Stimulated activated CD4-positive, alpha-beta T cell treated with anti-CD3 and anti-CD28 coated beads, Interleukin-4, amount 100 ng/mL, for 1 hour (primary cell): Measurements from ENCODE around the gene S100A8.

Source experiments
- DNase-seq: peaks from one replicate; pipeline ENCODE4 v3.0.0-alpha.2; 2020

S100A8 gene

GRCh38 chr1:153389973-153390879 is 647 bp downstream of the S100A8 start:
- no peak for DNase-seq

- DNase-seq, result no peak
These were observed 1.5 kb downstream of the S100A8 start for GRCh38 chr1:153389401-153389800.

- DNase-seq, result no peak
These were observed 3.1 kb downstream of the S100A8 start for GRCh38 chr1:153387785-153388184.

GRCh38 chr1:153387001-153387400 is 3.9 kb downstream of the S100A8 start:
- no peak for DNase-seq

- no peak for DNase-seq
These were observed 4.4 kb downstream of the S100A8 start for GRCh38 chr1:153386500-153386901.

GRCh38 chr1:153384958-153385580 is 5.8 kb downstream of the S100A8 start:
- DNase-seq, result no peak

GRCh38 chr1:153380711-153381110 is 10.2 kb downstream of the S100A8 start:
- DNase-seq, result no peak

DNA sequence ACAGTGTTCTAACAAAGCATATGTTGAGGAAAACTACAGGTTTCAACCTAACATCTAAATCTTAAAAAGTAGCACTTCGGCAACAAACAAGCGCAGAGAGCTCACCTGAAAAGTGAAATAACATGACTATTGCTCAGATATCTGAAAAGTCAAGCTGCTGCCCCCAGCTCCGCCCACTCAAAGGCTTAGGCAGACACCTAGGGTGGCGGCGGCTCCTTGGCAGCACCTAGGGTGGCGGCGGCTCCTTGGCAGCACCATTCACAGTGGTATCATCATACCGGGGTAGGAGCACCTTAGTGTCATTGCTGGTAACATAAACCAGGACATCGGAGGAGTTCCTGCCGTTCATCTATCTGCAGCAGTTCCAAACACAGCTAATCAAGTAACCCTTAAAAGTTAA is 11.3 kb downstream of the S100A8 start:
- no peak for DNase-seq

GRCh38 chr1:153375511-153375910 is 15.4 kb downstream of the S100A8 start, which contains the start of gene S100A12:
TSS of gene S100A12 (minus strand) at chr1:153375621. CDS start at chr1:153374592, 1,029 bp downstream.
- DNase-seq, result no peak

DNA sequence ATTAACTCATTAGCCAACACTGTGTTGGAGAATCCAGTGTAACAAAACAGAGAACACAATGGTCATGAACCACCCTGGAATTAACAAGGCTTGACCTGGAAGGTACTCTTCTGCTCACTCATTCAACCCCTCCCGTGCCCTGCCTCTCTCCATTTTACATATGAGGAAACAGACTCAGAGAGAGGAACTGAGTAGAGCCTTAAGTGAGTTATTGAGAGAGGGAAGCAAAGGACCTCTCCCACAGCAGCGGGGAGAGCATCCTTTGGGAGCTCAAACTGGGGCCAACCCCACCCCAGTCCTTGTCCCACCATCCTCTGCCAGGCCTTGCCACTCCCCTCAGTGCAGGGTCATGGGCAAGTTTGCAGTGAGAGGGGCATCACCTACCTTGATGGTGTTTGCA is 16.8 kb downstream of the S100A8 start:
- no peak for DNase-seq

GRCh38 chr1:153372571-153372970 is 18.3 kb downstream of the S100A8 start:
- no peak for DNase-seq

DNA sequence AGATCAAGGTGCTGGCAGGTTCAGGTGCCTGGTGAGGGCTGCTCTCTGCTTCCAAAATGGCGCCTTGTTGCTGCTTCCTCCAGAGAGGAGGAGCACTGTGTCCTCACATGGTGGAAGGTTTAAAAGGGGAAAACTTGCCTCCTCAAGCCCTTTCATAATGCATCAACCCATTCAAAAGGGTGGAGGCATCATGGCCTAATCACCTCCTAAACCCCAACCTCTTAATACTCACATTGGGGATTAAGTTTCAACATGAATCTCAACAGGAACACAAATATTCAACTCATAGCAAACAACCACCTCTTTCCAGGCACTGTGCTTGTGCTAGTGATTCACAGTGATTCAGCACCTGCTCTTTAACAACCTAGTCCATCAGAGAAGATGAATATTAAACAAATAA is 19.6 kb downstream of the S100A8 start:
- no peak for DNase-seq

- no peak for DNase-seq
These were observed 20.7 kb downstream of the S100A8 start for GRCh38 chr1:153370146-153370545.

DNA sequence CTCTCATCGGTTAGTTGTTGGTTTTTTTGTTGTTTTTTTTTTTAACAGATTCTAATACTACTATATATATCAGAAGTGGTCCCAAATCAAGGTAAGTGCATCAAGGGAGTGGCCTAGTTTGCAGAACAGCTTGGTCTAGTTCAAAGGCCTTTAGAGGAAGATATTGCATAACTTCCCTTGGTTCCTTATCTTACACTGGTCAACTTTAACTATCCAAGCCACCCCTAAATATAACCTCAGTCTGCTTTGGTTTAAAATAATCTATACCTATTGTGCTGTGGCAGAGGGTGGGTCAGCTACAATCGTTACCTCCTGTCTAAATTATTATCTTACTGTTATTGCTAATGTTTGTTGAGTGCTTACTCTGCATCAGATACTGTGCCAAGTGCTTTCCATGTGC is 22.4 kb downstream of the S100A8 start:
- no peak for DNase-seq

DNA sequence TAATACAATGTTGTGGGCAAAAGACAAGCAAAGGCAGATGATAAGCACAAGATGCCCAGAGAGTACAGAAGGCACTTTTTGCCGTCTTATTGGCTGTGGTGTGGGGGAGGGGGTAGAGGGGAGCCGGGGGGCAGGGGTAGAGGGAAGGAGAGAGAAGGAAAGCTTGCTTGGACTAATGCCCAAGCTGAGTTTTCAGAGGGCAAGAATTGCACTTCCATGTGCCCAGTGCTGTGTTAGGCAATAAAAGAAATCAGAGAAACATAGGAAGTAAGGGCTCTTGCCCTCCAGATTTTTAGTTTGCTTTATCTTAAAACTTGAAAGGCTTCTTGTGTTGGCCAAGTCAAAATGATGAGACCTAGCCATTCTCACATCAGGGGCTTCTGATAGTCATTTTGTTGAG is 23.8 kb downstream of the S100A8 start:
- no peak for DNase-seq

- no peak for DNase-seq
These were observed 24.6 kb downstream of the S100A8 start for GRCh38 chr1:153366261-153366660.

GRCh38 chr1:153365696-153366095 is 25.2 kb downstream of the S100A8 start:
- no peak for DNase-seq

GRCh38 chr1:153364766-153365666 is 25.9 kb downstream of the S100A8 start:
- DNase-seq, result no peak

GRCh38 chr1:153364156-153364555 is 26.7 kb downstream of the S100A8 start:
- DNase-seq, result no peak

GRCh38 chr1:153363641-153364040 is 27.2 kb downstream of the S100A8 start:
- DNase-seq, result no peak

DNA sequence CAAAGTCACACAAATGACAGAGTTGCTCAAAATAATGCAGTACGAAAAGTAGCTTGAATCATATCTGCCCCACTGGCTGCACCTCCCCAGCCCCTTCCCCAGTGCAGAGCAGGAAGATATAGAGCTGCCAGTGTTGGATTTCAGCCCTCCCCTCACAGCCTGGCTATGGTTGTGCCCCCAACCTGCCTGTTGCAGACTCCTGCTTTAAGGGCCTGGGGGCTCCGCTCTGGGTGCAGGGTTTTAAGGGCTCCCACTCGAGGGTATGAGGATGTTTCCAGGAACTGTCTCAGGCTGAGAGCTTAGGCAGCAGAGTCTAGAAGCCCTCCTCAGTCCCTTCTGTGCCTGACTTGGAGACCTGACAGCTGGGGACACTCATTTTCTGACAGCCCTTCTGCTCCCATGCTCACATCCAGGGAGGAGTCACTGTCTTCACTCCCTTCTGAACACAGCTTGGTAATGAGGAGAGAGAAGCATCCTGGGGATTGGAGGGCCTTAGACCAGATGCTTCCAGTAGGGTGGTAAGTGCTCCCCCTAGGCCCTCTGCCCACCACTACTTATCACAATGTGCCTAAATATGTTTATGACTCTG is 28.6 kb downstream of the S100A8 start:
- no peak for DNase-seq

DNA sequence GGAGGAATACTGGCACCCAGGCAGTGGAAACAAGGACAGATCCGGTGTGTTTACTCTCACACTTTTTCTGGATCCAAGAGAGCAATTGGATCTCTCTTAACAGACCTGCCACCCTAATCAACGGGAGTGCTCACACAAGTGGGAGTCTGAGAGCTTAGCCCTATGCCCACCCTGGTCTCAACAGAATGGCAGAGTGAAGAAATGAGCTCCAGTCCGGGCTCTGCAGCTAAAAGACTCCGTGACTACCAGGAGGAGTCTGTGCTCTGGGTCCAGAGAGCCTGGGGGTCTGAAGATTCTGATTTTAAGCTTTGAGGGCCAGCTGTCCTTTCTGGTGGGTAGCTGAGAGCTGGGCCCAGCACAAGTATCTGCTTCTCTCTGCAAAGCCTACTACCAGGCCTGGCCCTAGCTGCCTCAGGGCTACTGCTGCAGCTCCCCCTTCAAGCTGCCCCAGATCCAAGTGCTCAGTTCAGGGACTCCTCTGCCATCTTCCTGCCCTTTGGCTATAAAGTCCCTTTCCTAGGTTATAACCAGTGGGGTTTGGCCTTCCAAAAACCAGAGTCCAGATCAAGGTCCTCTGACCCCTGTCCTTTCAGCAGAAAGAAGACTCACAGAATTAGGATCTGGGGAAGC is 29.3 kb downstream of the S100A8 start:
- no peak for DNase-seq
